ENCODE data around the gene MX2.

MX2 gene

DNA sequence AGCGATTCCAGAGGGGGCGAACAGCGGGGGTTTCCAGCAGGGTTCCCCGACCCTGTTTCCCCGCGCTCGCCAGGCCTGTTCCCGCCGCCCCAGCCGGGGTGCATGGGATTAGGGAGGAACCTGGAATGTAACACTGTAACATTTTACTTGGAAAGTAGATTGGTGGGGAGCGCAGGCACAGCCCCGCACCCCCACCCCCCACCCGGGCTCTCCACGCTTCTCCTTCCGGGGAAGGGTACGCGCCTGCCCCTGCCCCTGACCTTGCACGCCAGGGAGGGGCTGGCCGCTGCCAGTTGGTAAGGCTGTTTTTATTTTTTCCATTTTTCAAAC lies 44.8 kb upstream of the MX2 start:
- DNase-seq (ENCODE audit: low spot score) (no peak), ATAC-seq (ENCODE audit: low read depth) (no peak)
- peaks cover 39% of the 10 kb centered on the region for H3K27me3 ChIP-seq (ENCODE audit: insufficient read depth, poor library complexity, severe bottlenecking)
- H3K9me3 ChIP-seq (ENCODE audit: severe bottlenecking) = no peaks in the 10 kb centered on the region
- H3K27ac ChIP-seq (ENCODE audit: poor library complexity, severe bottlenecking) = no peak overlapping the region
- H3K36me3 ChIP-seq (ENCODE audit: low read depth) = no peaks in the 10 kb centered on the region
- TF ChIP-seq, protein P1, sequence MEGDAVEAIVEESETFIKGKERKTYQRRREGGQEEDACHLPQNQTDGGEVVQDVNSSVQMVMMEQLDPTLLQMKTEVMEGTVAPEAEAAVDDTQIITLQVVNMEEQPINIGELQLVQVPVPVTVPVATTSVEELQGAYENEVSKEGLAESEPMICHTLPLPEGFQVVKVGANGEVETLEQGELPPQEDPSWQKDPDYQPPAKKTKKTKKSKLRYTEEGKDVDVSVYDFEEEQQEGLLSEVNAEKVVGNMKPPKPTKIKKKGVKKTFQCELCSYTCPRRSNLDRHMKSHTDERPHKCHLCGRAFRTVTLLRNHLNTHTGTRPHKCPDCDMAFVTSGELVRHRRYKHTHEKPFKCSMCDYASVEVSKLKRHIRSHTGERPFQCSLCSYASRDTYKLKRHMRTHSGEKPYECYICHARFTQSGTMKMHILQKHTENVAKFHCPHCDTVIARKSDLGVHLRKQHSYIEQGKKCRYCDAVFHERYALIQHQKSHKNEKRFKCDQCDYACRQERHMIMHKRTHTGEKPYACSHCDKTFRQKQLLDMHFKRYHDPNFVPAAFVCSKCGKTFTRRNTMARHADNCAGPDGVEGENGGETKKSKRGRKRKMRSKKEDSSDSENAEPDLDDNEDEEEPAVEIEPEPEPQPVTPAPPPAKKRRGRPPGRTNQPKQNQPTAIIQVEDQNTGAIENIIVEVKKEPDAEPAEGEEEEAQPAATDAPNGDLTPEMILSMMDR (IDR thresholded peaks at IDR 0.05; ENCODE audit: poor library complexity, severe bottlenecking) = no peak
- no peaks in the 10 kb centered on the region for H3K4me1 ChIP-seq (ENCODE audit: insufficient read depth, poor library complexity, severe bottlenecking)
- no peak overlapping the region for H3K4me3 ChIP-seq (ENCODE audit: severe bottlenecking)

DNA sequence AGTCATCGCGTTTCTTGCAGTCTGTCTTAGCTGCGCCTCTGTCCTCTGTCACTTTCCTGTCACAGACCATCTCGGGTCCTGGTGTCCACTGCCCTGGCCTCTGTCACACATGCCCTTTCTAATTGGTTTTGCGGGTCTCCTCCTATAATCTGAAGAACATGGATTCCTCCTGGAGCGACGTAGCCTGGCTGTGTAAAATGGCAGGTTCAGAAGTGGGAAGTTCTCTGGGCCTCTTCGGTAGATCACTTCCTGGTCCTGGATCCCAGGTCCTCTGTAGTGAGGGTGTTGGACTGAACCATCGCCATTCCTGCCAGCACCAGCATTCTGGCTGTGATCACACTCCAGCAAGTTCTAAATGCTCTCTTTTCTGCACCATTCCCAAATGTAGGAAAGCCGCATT lies 44.4 kb upstream of the MX2 start:
- Histone ChIP-seq H3K4me1 (ENCODE audit: insufficient read depth, poor library complexity, severe bottlenecking) (no peaks in the 10 kb centered on the region), H3K9me3 (ENCODE audit: severe bottlenecking) (no peaks in the 10 kb centered on the region), H3K27me3 (ENCODE audit: insufficient read depth, poor library complexity, severe bottlenecking) (peaks cover 39% of the 10 kb centered on the region), H3K27ac (ENCODE audit: poor library complexity, severe bottlenecking) (no peak overlapping the region), H3K36me3 (ENCODE audit: low read depth) (no peaks in the 10 kb centered on the region), H3K4me3 (ENCODE audit: severe bottlenecking) (no peak overlapping the region)
- TF ChIP-seq, protein P1 (IDR thresholded peaks at IDR 0.05; ENCODE audit: poor library complexity, severe bottlenecking) = no peak
- DNase-seq (ENCODE audit: low spot score) (no peak), ATAC-seq (ENCODE audit: low read depth) (no peak)

DNA sequence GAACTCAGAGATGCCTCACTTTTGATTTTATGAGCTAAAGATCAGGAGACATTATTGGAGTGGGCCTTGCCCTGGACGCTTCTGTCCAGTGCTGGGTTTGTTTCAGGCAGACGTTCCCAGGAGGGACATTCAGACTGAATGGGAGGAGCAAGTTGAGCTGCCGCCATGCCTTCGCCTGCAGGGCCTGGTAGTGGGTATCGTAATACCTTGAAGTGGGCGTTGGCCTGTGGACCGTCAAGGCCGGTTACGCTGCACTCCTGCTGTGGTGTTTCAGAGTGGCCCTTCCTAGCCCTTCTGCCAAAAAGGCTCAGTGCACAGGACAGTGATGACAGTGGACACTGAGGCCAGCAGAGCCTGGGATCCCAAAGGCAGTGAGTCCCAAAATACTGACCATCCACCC lies 43.6 kb upstream of the MX2 start:
- Histone ChIP-seq H3K4me3 (ENCODE audit: severe bottlenecking) (no peak overlapping the region), H3K27me3 (ENCODE audit: insufficient read depth, poor library complexity, severe bottlenecking) (peaks cover 39% of the 10 kb centered on the region), H3K36me3 (ENCODE audit: low read depth) (no peaks in the 10 kb centered on the region), H3K9me3 (ENCODE audit: severe bottlenecking) (no peaks in the 10 kb centered on the region), H3K27ac (ENCODE audit: poor library complexity, severe bottlenecking) (no peak overlapping the region), H3K4me1 (ENCODE audit: insufficient read depth, poor library complexity, severe bottlenecking) (no peaks in the 10 kb centered on the region)
- TF ChIP-seq, protein P1 (IDR thresholded peaks at IDR 0.05; ENCODE audit: poor library complexity, severe bottlenecking) = no peak
- no peak for DNase-seq (ENCODE audit: low spot score)
- no peak for ATAC-seq (ENCODE audit: low read depth)

DNA sequence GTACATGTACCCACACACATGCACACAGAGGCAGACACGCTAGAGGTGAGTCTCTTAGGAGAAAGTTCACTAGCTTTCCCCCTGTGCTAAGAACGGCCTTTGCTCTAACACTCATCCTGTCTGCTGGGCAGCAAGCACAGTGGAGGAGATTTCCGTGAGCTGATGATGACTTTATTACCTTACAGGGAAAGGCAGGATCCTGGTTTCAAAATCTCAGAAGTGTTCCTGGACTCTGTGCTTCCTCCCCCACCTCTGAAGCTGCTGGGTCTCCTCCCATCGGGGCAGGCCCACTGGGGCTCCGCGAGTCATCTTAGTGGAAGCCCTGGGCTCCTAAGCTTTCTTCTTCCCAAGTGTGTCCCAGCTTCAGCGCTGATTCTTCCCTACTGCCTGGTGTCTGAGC lies 42.6 kb upstream of the MX2 start:
- no peaks in the 10 kb centered on the region for H3K36me3 ChIP-seq (ENCODE audit: low read depth)
- ATAC-seq (ENCODE audit: low read depth) (no peak), DNase-seq (ENCODE audit: low spot score) (no peak)
- peaks cover 36% of the 10 kb centered on the region for H3K27me3 ChIP-seq (ENCODE audit: insufficient read depth, poor library complexity, severe bottlenecking)
- no peak overlapping the region for H3K4me3 ChIP-seq (ENCODE audit: severe bottlenecking)
- TF ChIP-seq, protein P1 (IDR thresholded peaks at IDR 0.05; ENCODE audit: poor library complexity, severe bottlenecking) = no peak
- no peak overlapping the region for H3K27ac ChIP-seq (ENCODE audit: poor library complexity, severe bottlenecking)
- no peaks in the 10 kb centered on the region for H3K9me3 ChIP-seq (ENCODE audit: severe bottlenecking)
- no peaks in the 10 kb centered on the region for H3K4me1 ChIP-seq (ENCODE audit: insufficient read depth, poor library complexity, severe bottlenecking)

DNA sequence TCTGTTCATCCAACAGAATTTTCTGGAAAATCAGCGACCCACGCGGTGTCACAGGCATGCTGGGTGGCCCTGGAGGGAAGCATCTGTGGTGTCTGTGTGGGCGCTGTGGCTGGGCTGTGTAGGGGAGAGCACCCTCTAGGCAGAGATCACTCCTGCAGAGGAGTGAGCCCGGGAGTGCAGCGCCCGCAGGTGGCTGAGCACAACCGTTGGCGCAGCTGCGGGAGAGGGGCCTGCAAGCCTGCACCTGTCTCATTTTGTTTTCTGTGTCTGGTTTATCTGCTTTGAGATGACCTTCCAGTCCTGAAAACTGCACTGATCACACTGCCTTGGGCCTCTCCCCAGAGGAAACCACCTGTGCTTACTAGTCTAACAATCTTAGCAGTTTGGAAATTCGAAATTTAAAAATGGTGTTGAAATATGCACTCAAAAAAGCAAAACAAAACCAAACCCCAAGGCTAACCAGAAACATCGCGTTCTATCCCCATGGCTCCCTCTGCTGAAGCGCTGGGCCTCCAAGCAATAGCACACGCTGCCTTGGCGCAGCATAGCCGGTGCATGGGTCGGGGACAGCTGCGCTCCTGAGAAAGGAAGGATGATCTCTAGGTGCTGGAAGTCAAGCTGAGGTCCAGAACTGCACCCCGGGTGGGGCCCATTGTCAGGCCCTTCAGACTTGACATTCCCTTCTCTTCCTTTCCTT lies 40.5 kb upstream of the MX2 start:
- no peak for DNase-seq (ENCODE audit: low spot score)
- TF ChIP-seq, protein P1 (IDR thresholded peaks at IDR 0.05; ENCODE audit: poor library complexity, severe bottlenecking) = no peak
- no peak for ATAC-seq (ENCODE audit: low read depth)

More for the DNA sequence above, 40.5 kb upstream of the MX2 start:
- Histone ChIP-seq H3K27ac (ENCODE audit: poor library complexity, severe bottlenecking) (no peak overlapping the region), H3K27me3 (ENCODE audit: insufficient read depth, poor library complexity, severe bottlenecking) (peaks cover 22% of the 10 kb centered on the region), H3K4me3 (ENCODE audit: severe bottlenecking) (no peak overlapping the region), H3K4me1 (ENCODE audit: insufficient read depth, poor library complexity, severe bottlenecking) (no peaks in the 10 kb centered on the region), H3K36me3 (ENCODE audit: low read depth) (no peaks in the 10 kb centered on the region), H3K9me3 (ENCODE audit: severe bottlenecking) (no peaks in the 10 kb centered on the region)
